ENCODE measurements around the gene CLEC2A. TPM values are rescaled to one million over a fixed set of nuclear protein-coding genes. Genes with fewer than 3 reads are reported as not detected.

CLEC2A gene
- polyA plus RNA-seq, 3 donors: not detected

DNA sequence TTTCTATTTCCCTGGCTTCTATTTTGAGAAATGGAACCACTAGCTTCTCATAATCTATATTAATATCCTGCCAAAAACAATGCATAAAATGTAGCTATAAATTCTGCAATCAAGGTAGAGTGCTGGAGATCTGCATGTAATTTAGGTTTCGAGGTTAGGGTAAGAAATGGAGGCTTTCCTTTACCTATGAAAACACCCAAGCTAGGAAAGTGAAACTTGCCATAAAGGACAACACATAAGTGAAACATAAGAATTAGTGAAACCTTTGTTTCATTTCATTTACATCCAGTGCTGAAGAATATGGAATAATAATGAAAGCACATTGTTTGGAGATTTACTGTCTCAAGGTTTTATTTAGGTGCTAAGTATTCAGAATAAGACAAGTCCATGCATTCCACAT is 9.7 kb downstream of the CLEC2A start:
- Histone ChIP-seq H3K27me3 (ENCODE audit: control insufficient read depth in 2 of 2, insufficient read depth in 2 of 2, low read length in 2 of 2) (no peaks in the 10 kb centered on the region), H4K20me1 (ENCODE audit: insufficient read depth, low read length) (no peaks in the 10 kb centered on the region), H3K4me3 (replicated peaks in 1 of 3; ENCODE audit: low read depth in 2 of 3, low read length in 3 of 3) (no peak overlapping the region), H3K27ac (ENCODE audit: low read depth in 1 of 2, low read length in 2 of 2) (no peak overlapping the region), H3K9me3 (replicated peaks in 1 of 2; ENCODE audit: control insufficient read depth in 1 of 2, insufficient read depth in 1 of 2, low read length in 2 of 2) (no peaks in the 10 kb centered on the region), H3K9ac (ENCODE audit: insufficient read depth, low read length, poor library complexity, severe bottlenecking) (no peak overlapping the region), H3K79me2 (ENCODE audit: insufficient read depth, low read length) (no peaks in the 10 kb centered on the region), H2AFZ (ENCODE audit: insufficient read depth, low read depth, low read length, poor library complexity, severe bottlenecking) (no peak overlapping the region), H3K4me1 (ENCODE audit: control insufficient read depth in 1 of 2, insufficient read depth in 2 of 2, low read length in 2 of 2) (no peaks in the 10 kb centered on the region), H3K36me3 (replicated peaks in 1 of 2; ENCODE audit: control insufficient read depth in 1 of 2, insufficient read depth in 2 of 2, low read length in 2 of 2) (no peaks in the 10 kb centered on the region), H3K4me2 (replicated peaks; ENCODE audit: extremely low read depth, low read length, poor library complexity, severe bottlenecking) (no peak overlapping the region)
- peaks cover 0 to 12% (median 3%) of the 10 kb centered on the region in 7 donors for H3K9me3 Mint-ChIP-seq
- peaks cover 0 to 3% (median 0%) of the 10 kb centered on the region in 3 donors for H3K27me3 Mint-ChIP-seq (ENCODE audit: low read depth in 3 of 3)
- DNase-seq: no peak
- no peak overlapping the region for H3K27ac Mint-ChIP-seq
- no peak overlapping the region for H3K4me3 Mint-ChIP-seq
- no CpG with 5 or more reads among the region's 1 CpG for WGBS (ENCODE audit: insufficient coverage)
- H3K36me3 Mint-ChIP-seq: no peaks in the 10 kb centered on the region
- peaks cover 6% of the 10 kb centered on the region for H3K4me1 Mint-ChIP-seq
- no peak for TF ChIP-seq CTCF (IDR thresholded peaks at IDR 0.05)
- intact Hi-C loops (cut with micrococcal nuclease): loop anchor here in 1 of 2 donors (10.0 kb wide), 2 partner anchors 108 to 178 kb away; no protein-coding TSS in a partner anchor

- 100% methylated on average over 2 of the region's 10 CpGs for WGBS (ENCODE audit: insufficient coverage)
- Mint-ChIP-seq H3K36me3 (no peaks in the 10 kb centered on the region), H3K4me1 (peaks cover 1% of the 10 kb centered on the region), H3K27me3 (ENCODE audit: low read depth in 3 of 3) (peaks cover 0 to 1% (median 0%) of the 10 kb centered on the region in 3 donors), H3K27ac (no peak overlapping the region), H3K4me3 (no peak overlapping the region), H3K9me3 (peaks cover 0 to 12% (median 3%) of the 10 kb centered on the region in 7 donors)
- Histone ChIP-seq H3K27me3 (ENCODE audit: control insufficient read depth in 2 of 2, insufficient read depth in 2 of 2, low read length in 2 of 2) (no peaks in the 10 kb centered on the region), H3K36me3 (replicated peaks in 1 of 2; ENCODE audit: control insufficient read depth in 1 of 2, insufficient read depth in 2 of 2, low read length in 2 of 2) (no peaks in the 10 kb centered on the region), H3K4me3 (replicated peaks in 1 of 3; ENCODE audit: low read depth in 2 of 3, low read length in 3 of 3) (no peak overlapping the region), H3K9me3 (replicated peaks in 1 of 2; ENCODE audit: control insufficient read depth in 1 of 2, insufficient read depth in 1 of 2, low read length in 2 of 2) (no peaks in the 10 kb centered on the region), H4K20me1 (ENCODE audit: insufficient read depth, low read length) (no peaks in the 10 kb centered on the region), H3K4me2 (replicated peaks; ENCODE audit: extremely low read depth, low read length, poor library complexity, severe bottlenecking) (no peak overlapping the region), H3K4me1 (ENCODE audit: control insufficient read depth in 1 of 2, insufficient read depth in 2 of 2, low read length in 2 of 2) (no peaks in the 10 kb centered on the region), H3K9ac (ENCODE audit: insufficient read depth, low read length, poor library complexity, severe bottlenecking) (no peak overlapping the region), H3K79me2 (ENCODE audit: insufficient read depth, low read length) (no peaks in the 10 kb centered on the region), H3K27ac (ENCODE audit: low read depth in 1 of 2, low read length in 2 of 2) (no peak overlapping the region), H2AFZ (ENCODE audit: insufficient read depth, low read depth, low read length, poor library complexity, severe bottlenecking) (no peak overlapping the region)
- TF ChIP-seq CTCF (IDR thresholded peaks at IDR 0.05): no peak
- no peak for DNase-seq
- intact Hi-C loops (cut with micrococcal nuclease): loop anchor here in 1 of 2 donors (10.0 kb wide), 2 partner anchors 106 to 176 kb away; no protein-coding TSS in a partner anchor
These were observed 11.7 kb downstream of the CLEC2A start for GRCh38 chr12:9920451-9920850.
